HG02588 (cell line): ENCODE data around the gene FAM163B.

Experiments used
- ATAC-seq: cut with Tn5 transposase; IDR thresholded peaks from one replicate; pipeline ENCODE4 v1.9.1; 2021; ENCODE audit warnings: mild to moderate bottlenecking, moderate library complexity; ENCODE audit not compliant: unreplicated experiment

The FAM163B gene

DNA sequence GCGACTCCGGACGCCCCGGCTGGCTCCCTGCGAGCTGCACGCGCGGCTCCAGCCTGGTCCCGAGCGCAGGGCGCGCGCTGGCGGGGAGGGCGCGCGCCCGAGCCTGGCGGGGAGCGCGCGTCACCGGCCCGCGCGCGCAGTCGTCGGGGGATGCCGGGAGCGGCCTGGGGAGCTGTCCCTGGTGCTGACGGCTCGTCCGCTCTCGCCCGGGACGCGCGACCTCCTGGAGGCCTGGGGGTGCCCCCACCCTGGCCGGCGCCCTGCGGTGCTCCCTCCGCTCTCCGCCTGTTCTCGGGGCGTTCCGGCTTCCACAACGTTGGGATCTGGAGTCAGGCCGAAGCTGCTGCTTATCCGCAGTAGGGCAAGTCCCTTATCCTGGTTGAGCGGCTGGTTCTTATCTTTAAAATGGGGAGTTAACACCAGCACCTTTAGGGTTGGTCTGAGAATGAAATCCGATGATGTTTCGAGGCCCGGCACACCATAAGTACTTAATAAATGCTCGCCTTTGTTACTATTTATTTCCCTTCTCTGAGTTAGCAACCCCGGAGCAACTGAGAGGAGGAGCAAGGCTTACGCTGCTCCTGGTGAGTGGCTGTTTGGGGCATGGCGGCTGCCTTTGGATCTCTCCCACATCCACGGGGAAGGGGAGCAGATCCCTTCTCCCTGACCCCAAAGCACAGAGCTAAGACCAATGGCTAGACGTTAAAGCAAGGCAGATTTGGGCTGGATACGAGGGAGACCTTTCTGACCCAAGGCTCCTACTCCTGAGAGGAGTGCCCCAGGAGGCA lies at the start of gene FAM163B:
TSS of gene FAM163B (minus strand) at position 79 of the 788 bp plus-strand sequence. CDS start 29,166 bp downstream, outside the sequence.
- ATAC-seq, result no peak

DNA sequence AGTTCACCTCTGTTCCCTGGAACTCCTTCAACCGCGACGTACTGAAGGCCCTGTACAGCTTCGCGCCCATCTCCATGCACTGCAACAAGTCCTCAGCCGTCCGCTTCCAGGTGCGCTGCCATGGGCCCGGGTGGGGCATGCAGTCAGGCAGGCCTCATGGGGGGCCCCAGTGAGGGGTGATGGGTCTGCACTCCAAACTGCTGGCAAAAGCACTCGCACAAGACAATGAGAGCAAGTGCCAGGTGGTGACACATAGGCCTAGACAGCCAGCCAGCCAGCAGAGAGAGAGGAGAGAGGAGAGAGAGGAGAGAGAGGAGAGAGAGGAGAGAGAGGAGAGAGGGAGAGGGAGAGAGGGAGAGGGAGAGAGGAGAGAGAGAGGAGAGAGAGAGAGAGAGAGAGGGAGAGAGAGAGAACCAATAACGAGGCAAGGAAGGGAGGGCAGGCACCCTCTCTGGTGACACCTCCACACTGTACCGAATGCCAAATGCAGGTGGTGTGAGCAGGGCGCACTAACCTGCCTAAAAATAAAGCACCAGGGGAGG lies 48.0 kb upstream of the FAM163B start:
- no peak for ATAC-seq

DNA sequence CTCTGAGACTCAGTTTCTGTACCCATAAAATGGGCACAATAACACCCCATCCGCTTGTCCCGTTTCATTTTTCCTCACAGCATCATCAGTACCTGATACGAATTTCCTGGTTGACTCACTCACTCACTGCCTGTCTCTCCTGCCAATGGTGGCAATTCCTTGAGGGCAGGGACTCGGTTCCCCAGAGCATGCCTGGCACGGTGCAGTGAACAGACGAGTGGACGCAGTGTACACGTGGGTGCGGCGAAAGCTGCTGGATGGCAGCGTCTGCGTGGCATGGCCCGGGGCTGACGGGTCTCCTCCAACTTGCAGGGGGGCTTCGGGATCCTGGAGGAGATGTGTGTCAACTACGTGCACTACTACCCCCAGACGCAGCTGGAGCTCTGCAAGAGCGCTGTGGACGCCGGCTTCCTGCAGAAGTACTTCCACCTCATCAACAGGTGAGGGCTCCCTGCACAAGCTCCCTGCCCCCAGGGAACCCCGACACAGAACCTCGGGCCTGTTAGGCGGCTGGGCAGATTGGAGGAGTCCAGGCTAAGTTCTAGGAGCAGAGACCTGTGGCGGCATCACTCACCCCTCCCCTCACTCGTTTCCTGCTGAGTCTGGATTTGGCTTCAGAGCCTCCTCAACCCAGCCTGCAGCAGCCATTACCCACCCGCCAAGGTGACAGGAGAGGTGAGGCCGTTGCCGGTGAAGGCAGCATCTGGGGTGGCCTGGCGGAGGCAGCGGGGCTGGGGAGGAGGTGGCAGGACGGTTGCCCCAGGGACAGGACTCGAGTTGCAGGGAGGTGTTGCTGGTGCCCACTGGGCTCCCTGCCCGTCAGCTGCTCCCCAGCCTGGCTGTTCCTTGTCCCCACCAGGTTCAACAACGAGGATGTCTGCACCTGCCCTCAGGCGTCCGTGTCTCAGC lies 47.3 kb upstream of the FAM163B start:
- no peak for ATAC-seq

DNA sequence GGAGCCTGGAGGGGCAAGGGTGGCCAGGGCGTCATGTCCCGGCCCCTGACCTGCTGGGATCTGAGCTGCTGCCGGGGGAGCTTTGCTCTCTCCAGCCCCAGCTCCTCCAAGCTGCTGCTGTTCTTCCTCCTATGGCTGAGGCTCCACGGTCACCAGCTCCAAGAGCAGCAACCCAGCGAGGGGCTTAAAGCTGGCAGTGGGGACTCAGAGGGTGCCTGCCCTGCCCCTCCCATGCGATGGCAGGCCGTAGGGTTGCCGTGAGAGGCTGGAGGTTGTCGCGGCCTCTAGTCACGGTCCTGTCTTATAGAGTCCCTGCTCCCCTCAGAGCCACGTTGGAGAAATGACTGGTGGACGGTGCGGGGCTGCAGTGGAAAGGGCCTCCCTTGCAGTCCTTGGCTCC lies 46.5 kb upstream of the FAM163B start:
- ATAC-seq, result no peak

DNA sequence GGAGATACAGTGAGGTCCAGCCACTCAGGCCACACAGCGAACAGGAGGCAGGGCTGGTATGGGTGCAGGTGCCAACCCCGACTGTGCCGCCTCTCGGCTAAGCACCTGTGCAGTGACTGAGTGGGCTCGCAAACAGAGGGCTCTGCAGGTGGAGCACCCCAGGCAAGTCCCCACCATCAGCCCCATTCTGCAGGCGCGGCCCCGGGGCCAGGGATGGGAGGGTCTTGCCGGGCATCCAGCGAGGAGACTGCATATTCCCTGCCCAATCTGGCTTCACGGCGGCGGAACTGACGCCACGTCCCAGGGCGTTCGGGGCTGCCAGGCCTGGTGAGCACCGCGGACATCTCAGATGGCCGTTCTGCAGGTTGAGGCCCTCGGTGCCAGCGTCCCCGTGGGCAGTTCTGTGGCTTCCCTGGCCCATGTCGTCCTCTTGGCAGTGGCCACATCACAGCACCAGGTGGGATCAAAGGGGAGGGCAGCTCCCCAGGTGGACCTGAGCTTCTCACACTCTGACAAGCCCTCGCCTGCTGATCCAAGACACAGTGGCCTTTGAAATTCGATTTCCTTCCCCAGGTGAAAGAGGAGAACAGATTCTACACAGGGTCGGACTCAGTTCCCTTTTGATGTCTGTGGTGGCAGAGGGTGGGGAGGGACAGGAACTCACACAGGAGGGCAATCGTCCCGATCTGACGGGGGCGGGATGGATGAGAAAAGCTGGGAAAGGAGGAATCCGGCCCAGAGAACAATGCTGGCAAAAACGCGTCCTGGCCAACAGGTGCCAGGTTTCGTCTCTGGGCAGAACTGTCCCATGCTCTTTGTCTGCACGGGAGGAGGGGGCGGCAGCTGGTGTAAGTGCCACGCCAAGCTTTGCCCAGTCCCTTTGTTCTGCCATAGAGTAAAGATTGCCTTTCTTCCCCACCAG lies 45.8 kb upstream of the FAM163B start:
- no peak for ATAC-seq

DNA sequence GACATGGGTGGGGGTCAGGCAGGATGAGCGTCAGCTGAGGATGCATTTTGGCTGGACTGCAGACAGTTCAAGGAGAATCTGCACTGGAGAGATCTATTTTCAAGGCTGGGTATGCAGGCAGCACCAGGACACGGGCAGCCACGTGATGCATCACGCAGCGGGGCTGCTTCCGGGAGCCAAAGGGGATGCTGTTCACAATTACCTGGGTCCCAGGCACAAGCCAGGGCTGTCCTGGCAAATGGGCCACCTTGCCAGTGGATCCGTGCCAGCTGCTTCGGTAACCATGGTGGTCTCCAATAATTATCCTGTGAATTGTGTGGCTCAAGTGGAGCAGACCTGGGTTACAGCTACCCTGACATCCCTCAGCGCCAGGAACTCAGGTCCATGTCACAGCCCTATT lies 44.4 kb upstream of the FAM163B start:
- no peak for ATAC-seq

DNA sequence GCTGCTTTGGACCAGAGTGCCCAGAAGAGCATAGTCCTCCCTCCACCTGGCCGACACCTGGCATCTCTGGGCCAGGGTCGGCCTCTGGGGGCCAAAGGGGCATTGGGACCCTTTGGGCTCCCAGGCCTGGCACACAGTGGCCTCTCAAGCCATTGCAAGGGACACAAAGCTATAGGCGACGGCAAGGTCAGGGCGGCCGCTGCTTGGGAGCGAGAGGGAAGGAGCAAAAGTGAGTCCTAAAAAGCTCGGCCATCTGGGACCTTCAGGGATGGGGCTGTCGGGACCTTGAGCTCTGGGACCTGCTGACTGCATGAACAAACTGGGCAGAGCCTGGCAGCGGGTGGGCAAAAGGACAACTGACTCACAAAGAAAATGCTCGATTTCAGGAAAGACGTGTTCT lies 40.8 kb upstream of the FAM163B start:
- no peak for ATAC-seq

DNA sequence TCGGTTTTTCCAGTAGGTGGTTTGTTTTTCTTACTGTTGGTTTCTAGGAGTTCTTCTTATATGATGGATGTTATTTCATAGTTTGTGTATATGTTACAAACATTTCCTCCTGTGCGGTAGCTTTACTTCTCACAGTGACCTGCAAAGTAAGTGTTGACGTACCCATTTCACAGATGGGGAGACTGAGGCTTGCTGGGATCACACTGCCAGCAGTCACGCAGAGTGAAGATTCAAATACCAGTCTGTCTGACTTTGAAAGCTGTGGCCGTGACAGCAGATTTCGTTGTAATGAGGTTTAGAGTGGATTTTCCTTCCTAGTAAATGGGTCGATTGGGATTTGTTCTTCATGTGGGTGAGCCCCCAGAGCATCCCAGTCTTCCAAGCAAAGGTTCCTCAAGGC lies 40.0 kb upstream of the FAM163B start:
- ATAC-seq, result no peak

DNA sequence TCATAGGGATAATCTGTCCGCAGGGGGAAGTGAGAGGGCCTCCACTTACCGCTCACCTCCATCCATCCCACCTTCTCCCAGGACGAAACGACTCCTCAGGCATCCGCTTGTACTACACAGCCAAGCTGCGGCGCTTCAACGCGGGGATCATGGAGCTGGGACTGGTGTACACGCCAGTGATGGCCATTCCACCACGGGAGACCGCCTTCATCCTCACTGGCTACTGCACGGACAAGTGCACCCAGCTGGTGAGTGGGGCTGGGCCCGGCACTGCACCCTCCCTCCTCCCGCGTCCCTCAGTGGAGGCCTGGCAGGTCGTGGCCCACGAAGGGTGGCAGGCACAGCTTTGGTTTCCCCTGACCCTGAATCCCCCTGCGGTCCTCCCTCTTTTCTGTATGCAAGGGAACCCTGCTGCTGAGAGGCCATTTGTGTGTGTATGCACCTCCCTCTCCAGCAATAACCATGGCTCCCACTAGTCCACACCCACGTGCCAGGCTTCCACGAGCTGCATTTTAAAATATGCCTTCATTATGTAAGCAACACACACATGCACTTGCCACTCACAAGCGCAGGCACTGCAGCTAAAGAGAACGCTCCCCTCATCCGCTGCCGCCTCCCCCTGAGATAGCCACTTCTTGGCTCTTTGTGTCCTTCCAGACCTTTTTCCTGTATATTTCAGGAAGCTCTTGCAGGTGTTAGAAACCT lies 38.7 kb upstream of the FAM163B start:
- no peak for ATAC-seq

DNA sequence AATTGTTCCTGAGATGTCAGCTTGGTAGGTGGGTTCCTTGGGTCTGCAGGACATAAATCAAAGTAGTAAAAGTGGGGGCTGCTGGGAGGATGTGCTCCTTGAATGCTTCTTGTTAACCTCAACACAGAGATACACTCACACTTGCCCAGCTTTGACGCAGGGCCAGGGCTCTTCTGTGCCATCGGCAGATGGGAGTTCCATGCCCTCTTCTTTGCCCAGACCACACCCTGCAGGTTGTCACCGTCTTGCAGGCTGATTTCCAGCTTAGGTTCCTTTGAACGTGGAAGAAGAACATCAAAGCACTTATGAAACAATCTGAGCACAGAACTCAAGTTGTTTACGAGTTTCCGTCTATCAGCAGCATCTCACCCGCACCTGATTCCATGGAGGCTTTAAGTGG lies 38.0 kb upstream of the FAM163B start:
- ATAC-seq, result no peak

DNA sequence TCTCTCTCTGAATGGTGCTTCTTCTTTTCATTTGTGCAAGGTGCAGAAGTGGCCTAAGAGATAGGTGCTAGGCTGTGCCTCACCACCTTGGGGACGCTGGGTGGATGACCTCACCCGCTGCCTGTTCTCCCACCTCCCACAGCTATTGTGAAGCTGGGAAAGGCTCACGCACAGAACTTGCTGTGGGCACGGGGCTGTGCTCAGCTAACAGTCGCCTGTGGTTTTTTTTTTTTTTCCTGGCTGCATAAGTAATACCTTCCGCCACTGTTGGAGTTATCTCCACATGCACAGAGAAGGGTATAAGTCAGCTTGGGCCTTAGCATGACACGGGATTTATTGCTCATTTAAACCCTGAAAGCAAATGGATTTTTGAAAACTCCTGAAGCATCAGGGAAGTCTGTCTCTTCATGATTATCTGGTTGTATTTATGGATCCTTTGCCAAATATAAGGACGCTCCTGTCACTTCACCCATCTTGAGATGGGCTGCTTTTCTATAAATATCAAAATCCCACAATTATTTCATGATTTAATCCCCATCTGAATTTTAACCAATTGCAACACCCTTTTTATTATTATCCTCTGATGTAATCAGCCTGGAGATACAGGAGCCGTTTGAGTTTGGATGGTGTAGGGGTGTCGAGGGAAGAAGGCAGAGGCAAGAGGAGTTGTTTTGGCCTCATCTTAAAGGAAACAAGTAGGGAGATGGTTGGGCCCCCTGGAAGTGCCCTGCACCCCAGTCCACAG lies 36.0 kb upstream of the FAM163B start:
- ATAC-seq, result no peak

DNA sequence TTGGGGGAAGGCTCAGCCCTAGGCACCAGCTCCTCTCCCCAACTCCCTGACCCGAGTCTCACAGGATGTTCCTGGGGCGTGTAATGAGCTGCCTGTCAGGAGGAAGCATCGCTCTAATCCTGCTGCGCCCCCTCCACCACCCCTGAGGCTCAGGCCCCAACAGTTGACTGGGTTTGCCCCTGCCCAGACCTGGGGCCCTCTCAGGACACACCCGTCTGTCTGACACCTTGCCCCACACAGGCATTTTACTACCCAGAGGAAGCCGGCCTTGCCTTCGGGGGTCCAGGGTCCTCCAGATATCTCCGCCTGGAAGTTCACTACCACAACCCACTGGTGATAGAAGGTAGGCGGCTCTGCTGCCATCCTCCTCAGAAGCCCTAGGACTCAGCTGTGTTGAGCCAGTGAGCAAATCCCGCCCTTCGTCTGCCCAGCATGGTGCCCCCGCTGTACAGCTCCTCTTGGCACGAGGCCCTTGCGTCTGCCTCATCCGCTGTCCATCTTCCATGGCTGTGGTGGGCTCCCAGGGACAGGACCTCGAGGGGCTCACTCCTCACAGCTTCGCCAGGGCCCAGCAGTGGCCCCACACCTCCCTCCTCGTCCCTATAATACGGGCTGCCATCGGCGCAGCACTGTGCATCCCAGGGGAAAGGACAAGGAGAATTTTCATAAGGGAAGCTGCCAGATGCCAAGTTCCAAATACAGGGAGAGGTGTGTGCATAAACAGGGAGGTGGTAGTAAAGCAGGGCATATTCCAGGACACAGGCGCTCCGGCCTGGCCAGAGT lies 35.0 kb upstream of the FAM163B start:
- no peak for ATAC-seq

DNA sequence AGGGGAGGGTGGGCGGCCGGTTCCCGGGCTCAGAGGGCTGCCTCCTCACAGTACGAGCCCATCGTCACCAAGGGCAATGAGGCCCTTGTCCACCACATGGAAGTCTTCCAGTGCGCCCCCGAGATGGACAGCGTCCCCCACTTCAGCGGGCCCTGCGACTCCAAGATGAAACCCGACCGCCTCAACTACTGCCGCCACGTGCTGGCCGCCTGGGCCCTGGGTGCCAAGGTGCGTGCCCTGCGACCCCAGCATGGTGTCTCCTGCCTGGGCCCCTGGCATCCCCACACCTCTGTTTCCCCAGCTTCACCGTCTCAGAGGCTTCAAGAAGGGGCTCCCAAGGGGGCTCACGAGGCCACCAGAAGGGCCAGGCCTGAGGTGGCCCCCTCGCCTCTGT lies 34.2 kb upstream of the FAM163B start:
- no peak for ATAC-seq

DNA sequence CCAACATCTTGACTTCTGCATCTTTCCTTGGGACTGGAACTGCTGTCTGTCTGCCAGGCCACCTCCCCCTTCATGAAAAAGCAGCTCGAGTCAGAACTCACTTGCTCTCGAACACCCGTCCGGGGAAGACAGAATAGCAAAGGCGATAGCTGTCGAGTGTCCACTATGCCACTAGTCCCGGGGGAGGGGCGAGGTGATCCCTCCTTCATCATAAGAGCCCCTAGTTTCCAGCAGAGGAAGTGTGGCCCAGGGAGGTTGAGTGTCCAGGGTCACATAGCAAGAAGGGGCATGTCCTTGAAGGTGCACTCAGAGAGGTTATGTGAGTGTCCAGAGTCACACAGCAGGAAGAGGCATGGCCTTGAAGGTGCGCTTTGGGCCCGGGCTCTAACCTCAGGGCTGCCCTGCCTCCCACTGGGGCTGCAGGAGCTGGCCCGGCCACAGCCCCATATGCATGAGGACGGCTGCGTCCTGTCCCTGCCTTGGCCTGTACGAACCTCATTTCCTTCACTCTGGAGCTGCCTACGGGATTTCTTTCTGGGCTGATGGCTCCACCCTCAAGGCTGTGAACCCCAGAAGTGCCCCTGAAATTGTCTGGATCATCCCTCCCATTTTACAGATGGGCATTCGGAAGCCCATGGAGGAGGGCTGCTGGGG lies 33.6 kb upstream of the FAM163B start:
- no peak for ATAC-seq

DNA sequence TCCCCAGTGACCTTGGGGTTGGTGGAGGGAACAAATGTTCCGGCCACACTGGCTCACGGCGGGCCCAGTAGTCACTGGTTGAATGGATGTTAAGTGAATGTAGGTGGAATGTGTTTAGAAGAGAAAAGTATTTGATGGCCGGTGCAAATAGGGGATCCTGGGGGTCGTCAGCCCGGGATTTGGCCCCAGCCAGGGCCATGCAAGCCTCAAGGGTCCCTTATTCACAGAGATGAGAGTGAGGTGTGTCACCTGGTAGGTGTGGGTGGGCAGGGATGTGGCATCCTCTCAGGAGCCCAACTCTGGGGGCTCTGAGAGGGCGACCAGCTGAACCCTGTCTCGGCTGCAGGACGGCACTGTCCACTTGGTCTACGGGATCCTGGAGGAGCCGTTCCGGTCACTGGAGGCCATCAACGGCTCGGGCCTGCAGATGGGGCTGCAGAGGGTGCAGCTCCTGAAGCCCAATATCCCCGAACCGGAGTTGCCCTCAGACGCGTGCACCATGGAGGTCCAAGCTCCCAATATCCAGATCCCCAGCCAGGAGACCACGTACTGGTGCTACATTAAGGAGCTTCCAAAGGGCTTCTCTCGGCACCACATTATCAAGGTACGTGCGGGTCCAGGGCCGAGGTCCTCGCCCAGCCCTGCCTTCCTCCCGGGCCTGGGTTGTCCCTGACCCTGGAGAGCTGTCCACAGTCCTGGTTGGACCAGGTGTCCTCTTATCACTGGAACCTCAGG lies 32.8 kb upstream of the FAM163B start:
- ATAC-seq, result no peak

DNA sequence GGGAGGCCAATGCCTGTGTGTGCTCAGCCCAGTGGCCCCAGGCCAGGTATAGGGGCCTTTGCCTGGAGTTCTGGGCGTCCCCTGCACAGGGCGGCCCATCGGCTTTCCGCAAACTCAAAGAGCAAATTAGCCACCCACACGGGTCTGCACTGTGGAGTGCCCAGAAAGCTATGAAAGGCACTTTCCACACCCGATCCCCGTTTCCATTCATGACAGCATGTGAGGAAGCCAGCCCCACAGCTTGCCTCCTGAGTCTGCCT lies 32.1 kb upstream of the FAM163B start:
- no peak for ATAC-seq

DNA sequence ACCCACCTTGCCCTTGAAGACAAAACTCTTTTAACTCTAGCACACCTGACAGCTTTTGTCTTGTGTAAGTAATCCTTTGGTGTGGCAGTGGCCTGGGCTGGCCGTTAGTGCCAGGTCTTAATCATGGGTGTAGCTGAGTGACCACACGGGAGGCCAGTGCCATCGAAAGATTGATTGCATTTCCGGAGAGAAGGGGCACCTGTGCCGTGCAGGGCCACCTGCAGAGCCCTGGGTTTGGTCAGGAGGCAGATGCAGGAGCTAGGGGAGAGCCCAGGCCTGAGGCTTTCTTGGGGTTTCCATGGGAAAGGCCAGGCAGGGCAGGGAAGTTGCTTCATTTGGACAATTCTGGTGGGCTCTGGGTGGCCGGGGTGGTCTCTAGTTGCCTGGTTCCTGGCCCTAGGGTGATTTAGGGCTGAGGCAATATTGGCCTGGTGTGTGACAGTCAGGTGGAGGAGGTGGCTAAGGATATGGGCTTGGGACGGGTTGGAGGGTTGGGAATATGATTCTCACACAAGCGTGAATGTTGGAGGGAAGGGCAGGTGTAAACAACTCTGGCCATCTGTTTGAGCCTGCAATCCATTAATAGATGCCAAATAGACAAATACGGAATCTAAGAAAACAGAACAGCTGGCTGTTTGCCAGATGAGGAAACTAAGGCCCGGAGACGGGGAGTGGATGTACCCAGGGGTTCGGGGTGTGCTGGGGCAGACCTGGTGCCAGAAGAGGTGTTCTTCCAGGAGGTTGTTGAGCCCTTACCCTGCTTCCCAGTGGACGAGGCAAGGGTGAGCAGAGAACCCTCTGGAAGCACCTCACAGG lies 31.6 kb upstream of the FAM163B start:
- ATAC-seq, result no peak
